Glutamatergic neuron (in vitro differentiated cells): ENCODE data around the gene DERA. TPM values are rescaled to one million over a fixed set of nuclear protein-coding genes. Genes with fewer than 3 reads are reported as not detected.

ENCODE experiments used
- DNase-seq: peaks from one replicate; pipeline ENCODE4 v3.0.0; 2022
- H3K27ac Mint-ChIP-seq: one replicate; pipeline ENCODE4 v1.8.0; 2020; ENCODE audit warnings: mild to moderate bottlenecking, mixed read lengths, inconsistent platforms; ENCODE audit not compliant: unreplicated experiment
- H3K27me3 Mint-ChIP-seq: one replicate; pipeline ENCODE4 v1.8.0; 2020; ENCODE audit warnings: mild to moderate bottlenecking, moderate library complexity, mixed read lengths, inconsistent platforms; ENCODE audit not compliant: unreplicated experiment
- H3K36me3 Mint-ChIP-seq: one replicate; pipeline ENCODE4 v1.8.0; 2020; ENCODE audit warnings: mild to moderate bottlenecking, mixed read lengths, inconsistent platforms; ENCODE audit not compliant: unreplicated experiment
- H3K4me1 Mint-ChIP-seq: one replicate; pipeline ENCODE4 v1.8.0; 2020; ENCODE audit warnings: mild to moderate bottlenecking, low read depth, mixed read lengths, inconsistent platforms; ENCODE audit not compliant: unreplicated experiment
- H3K4me3 Mint-ChIP-seq: one replicate; pipeline ENCODE4 v1.8.0; 2020; ENCODE audit warnings: mild to moderate bottlenecking, mixed read lengths, inconsistent platforms; ENCODE audit not compliant: unreplicated experiment
- H3K9me3 Mint-ChIP-seq: one replicate; pipeline ENCODE4 v1.8.0; 2020; ENCODE audit warnings: mild to moderate bottlenecking, moderate library complexity, mixed read lengths, inconsistent platforms; ENCODE audit not compliant: unreplicated experiment
- CTCF ChIP-seq: fragments of 200-600 bp; sonication (generic); IDR thresholded peaks from one replicate; pipeline ENCODE4 v1.5.0; 2021; ENCODE audit not compliant: partially characterized antibody, unreplicated experiment
- total RNA-seq: library from RNA; stranded (reverse); fragmentation: NEBNext Ultra II Directional; extraction: Animal tissue kit (Norgen Biotek cat#: 25700); gene quantifications from one replicate; pipeline ENCODE4 v1.2.1, GENCODE V29; 2021; ENCODE audit not compliant: unreplicated experiment

Gene DERA
- total RNA-seq, 1 donor from 2014 or later = 55.6 TPM

- TF ChIP-seq CTCF = no peak
- H3K27ac Mint-ChIP-seq = no peak overlapping the region
- no peak for DNase-seq
- H3K9me3 Mint-ChIP-seq = no peaks in the 10 kb centered on the region
- no peak overlapping the region for H3K4me3 Mint-ChIP-seq
- H3K4me1 Mint-ChIP-seq = peaks cover 17% of the 10 kb centered on the region
- H3K27me3 Mint-ChIP-seq = peaks cover 2% of the 10 kb centered on the region
- H3K36me3 Mint-ChIP-seq = no peaks in the 10 kb centered on the region
Measured at GRCh38 chr12:15932327-15932726, 21.2 kb downstream of the DERA start.

GRCh38 chr12:15932971-15933370, 21.8 kb downstream of the DERA start:
- DNase-seq = no peak
- Mint-ChIP-seq H3K27me3 (peaks cover 2% of the 10 kb centered on the region), H3K4me3 (no peak overlapping the region), H3K4me1 (peaks cover 17% of the 10 kb centered on the region), H3K27ac (no peak overlapping the region), H3K9me3 (no peaks in the 10 kb centered on the region), H3K36me3 (no peaks in the 10 kb centered on the region)
- no peak for TF ChIP-seq CTCF

- no peak for TF ChIP-seq CTCF
- Mint-ChIP-seq H3K9me3 (no peaks in the 10 kb centered on the region), H3K4me3 (no peak overlapping the region), H3K4me1 (peaks cover 13% of the 10 kb centered on the region), H3K27ac (no peak overlapping the region), H3K36me3 (no peaks in the 10 kb centered on the region), H3K27me3 (peaks cover 2% of the 10 kb centered on the region)
- no peak for DNase-seq
Measured at GRCh38 chr12:15933751-15934150, 22.6 kb downstream of the DERA start.

GRCh38 chr12:15936751-15937150, 25.6 kb downstream of the DERA start:
- no peak for TF ChIP-seq CTCF
- no peak overlapping the region for H3K4me3 Mint-ChIP-seq
- peaks cover 5% of the 10 kb centered on the region for H3K36me3 Mint-ChIP-seq
- H3K27me3 Mint-ChIP-seq = no peaks in the 10 kb centered on the region
- no peaks in the 10 kb centered on the region for H3K9me3 Mint-ChIP-seq
- H3K27ac Mint-ChIP-seq = no peak overlapping the region
- peaks cover 2% of the 10 kb centered on the region for H3K4me1 Mint-ChIP-seq
- DNase-seq = no peak

- no peak for DNase-seq
- Mint-ChIP-seq H3K27me3 (no peaks in the 10 kb centered on the region), H3K4me1 (no peaks in the 10 kb centered on the region), H3K36me3 (peaks cover 6% of the 10 kb centered on the region), H3K4me3 (no peak overlapping the region), H3K27ac (no peak overlapping the region), H3K9me3 (no peaks in the 10 kb centered on the region)
- no peak for TF ChIP-seq CTCF
Measured at GRCh38 chr12:15937902-15938301, 26.8 kb downstream of the DERA start.
